A549 (cell line): Measurements from ENCODE around the gene NOXA1.

Experiments used
- HOXA7 ChIP-seq: fragments of 250-450 bp; sonication (Bioruptor Pico); IDR thresholded peaks from 2 replicates; pipeline ENCODE4 v1.5.0; 2020; ENCODE audit warnings: mild to moderate bottlenecking, moderate library complexity
- MAZ ChIP-seq: fragments of 150-350 bp; IDR thresholded peaks from 2 replicates; pipeline ENCODE4 v1.6.1; 2014; ENCODE audit warnings: antibody characterized with exemption, low read depth, low read length, borderline replicate concordance
- TF ChIP-seq, protein P1 (sequence below): fragments of >200 bp; sonication (Bioruptor Twin); formaldehyde crosslinking; IDR thresholded peaks from 3 replicates; pipeline ENCODE4 v1.5.1; 2016
- TF ChIP-seq, protein P2 (sequence below): IDR thresholded peaks from 2 replicates; pipeline ENCODE4 v1.6.1; 2012

DNA sequence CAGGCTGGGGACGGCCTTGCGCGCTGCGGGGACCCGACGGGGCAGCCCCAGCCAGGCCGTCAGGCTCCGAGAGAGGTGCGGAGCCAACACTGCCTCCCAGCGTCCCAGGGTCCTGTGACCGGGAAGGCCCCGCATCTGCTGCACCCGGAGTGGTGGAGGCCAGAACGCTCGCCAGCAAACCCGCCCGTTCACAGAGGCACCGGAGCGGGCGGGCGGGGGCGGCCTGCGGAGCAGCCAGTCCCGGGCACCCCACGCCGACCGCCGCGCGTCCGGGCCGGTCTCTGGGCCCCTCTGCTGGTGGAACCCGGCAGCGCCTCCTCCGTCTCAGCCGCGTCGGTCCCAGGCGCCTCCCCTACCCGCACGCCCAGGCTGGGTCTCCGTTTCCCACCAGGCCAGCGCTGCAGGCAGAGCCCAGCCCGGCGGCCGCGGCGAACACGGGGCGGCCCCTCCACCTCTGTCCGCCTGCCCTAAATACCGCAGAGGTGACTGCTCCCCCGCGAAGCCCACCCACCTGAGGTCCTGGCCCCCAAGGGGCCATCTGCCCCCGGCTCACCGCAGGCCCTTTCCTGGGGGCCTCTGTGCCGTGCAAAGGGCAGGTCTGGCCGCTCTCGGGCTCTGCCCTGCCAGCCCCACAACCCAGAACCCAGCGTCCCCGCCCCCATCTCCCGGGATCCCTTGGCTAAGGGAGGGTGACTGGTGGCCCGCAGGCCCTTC is 16.2 kb upstream of the NOXA1 start:
- TF ChIP-seq MAZ (no peak), HOXA7 (no peak)
- TF ChIP-seq, protein P1, sequence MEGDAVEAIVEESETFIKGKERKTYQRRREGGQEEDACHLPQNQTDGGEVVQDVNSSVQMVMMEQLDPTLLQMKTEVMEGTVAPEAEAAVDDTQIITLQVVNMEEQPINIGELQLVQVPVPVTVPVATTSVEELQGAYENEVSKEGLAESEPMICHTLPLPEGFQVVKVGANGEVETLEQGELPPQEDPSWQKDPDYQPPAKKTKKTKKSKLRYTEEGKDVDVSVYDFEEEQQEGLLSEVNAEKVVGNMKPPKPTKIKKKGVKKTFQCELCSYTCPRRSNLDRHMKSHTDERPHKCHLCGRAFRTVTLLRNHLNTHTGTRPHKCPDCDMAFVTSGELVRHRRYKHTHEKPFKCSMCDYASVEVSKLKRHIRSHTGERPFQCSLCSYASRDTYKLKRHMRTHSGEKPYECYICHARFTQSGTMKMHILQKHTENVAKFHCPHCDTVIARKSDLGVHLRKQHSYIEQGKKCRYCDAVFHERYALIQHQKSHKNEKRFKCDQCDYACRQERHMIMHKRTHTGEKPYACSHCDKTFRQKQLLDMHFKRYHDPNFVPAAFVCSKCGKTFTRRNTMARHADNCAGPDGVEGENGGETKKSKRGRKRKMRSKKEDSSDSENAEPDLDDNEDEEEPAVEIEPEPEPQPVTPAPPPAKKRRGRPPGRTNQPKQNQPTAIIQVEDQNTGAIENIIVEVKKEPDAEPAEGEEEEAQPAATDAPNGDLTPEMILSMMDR: peak; percentile 72
- TF ChIP-seq, protein P2, sequence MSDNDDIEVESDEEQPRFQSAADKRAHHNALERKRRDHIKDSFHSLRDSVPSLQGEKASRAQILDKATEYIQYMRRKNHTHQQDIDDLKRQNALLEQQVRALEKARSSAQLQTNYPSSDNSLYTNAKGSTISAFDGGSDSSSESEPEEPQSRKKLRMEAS: no peak
